GM18520 (cell line): ENCODE measurements around the gene TMEM184C.

Experiments used
- ATAC-seq: cut with Tn5 transposase; IDR thresholded peaks from one replicate; pipeline ENCODE4 v1.9.1; 2021; ENCODE audit not compliant: unreplicated experiment

Gene TMEM184C

DNA sequence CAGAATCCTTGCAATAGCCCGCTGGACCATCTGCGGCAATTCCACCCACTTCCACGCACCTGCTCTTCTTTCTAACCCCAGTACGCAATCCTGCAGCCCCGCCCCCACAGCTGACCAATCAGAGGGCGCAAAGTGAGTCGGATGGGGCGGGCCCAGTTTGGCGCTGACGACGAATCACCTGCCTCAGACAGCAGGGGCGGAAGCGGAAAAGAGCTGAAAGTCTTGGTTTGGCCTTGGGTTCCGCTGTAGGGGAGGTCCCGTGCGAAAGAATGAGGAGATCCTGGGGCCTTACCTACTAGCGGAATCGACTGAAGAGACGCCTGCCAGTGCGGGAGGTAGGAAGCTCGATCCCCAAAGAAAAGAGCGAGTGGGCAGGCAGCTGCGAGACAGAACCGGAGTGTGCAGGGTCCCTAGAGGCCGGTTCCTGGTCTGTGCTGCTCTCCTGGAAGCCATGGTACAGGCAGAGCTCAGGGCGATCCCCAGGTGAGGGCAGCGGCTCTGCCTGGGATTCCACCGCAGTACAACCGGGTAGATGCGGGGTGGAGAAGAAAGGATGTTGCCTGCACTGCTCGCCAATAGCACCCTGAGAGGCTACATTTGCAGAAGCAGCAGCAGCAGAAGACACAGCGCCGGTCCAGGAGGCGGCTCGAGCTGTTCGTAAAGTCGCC lies at the start of gene TMEM184C:
TMEM184C (plus strand) TSS at position 225 of the 668 bp plus-strand sequence. CDS start 560 bp downstream, outside the sequence.
- peak; percentile 99 for ATAC-seq

- ATAC-seq = no peak
These were observed 46.6 kb upstream of the TMEM184C start for GRCh38 chr4:147570616-147571015.

- ATAC-seq = no peak
These were observed 46.0 kb upstream of the TMEM184C start for GRCh38 chr4:147571036-147571770.

DNA sequence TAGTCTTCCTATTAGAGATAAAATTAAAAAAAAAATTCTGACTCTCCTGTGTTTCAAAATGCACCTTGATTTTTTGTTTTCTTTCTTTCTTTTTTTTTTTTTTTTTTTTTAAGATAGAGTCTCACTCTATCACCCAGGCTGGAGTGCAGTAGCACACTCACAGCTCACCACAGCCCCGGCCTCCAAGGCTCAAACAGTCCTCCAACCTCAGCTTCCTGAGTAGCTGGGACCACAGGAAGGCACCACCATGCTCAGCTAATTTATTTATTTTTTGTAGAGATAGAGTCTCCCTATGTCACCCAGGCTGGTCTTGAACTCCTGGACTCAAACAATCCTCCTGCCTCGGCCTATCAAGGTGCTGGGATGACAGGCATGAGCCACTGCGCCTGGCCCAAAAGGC lies 41.1 kb upstream of the TMEM184C start:
- no peak for ATAC-seq

GRCh38 chr4:147578051-147578476 lies 39.1 kb upstream of the TMEM184C start:
- ATAC-seq = no peak

DNA sequence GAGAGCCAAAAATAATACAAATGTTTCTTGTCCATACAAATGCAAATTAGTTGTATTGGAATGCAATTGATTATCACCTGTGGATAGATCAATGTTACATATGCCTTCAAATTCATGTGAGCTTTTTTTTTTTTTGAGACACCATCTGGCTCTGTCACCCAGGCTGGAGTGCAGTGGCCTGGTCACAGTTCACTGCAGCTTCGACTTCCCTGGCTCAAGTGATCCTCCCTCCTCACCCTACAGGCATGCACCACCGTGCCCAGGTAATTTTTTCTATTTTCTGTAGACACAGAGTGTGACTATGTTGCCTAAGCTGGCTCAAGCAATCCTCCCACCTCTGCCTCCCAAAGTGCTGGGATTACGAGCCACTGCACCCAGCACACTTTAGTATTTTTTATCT lies 38.6 kb upstream of the TMEM184C start:
- ATAC-seq = no peak

GRCh38 chr4:147580396-147580795 lies 36.8 kb upstream of the TMEM184C start:
- ATAC-seq = no peak

DNA sequence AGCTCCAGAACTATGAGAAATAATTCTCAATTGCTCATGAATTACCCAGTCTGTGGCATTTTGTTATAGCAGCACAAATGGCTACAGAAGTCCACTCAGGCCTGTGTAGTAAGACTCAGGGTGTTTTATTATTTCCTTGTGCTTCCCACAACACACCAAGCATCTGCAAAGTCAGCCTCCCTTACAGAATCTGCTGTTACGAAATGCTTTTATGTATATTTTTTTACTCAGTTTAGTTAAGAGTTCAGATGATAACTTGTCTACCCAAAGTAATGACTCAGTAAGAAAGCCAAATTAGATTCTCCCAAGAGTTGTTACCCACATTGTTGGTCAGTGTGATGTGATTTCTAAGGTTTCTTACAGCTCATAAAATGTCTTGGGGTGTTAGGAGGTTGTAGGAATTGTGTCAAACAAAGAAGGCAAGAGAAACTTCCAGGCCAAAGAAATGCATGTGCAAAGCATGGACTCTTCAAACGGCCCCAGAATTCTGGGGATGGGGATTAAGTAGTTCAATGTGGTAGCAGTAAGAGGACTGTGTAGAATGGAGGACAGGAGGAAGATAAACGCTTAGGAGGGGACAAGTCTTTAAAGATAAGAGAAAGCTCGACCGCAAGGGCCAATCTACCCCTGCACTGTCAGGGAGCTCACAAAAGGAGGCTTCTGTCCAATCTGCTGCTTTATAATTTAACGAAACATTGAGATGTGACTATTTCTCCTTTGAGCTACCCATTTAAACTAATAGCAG lies 35.4 kb upstream of the TMEM184C start:
- no peak for ATAC-seq

DNA sequence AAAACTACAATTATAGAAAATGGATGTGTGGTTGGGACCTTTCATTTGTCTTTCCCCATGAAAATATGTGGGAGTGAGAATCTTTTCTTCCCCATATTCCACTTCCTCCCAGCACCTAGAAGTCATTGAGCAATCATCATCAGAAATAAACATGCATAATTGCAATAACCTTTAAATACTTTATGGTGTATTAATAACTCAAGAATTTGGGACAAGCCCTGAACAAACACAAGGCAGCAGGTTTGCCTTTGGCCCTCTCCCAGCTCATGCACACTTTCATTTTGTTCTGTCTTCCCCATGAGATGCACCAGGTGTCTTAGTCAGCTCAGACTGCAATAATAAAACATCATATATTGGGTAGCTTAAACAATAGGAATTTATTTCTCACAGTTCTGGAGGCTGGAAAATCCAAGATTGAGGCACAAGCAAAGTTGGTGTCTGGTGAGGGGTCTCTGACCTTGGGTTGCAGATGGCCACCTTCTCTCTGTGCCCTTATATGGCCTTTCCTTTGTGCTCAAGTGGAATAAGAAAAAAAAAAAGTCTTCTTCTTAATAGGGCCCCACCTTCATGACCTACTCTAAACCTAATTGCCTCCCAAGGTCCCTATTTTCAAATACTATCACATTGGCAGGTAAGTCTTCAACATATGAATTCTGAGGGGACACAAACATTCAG lies 34.7 kb upstream of the TMEM184C start:
- ATAC-seq = no peak

DNA sequence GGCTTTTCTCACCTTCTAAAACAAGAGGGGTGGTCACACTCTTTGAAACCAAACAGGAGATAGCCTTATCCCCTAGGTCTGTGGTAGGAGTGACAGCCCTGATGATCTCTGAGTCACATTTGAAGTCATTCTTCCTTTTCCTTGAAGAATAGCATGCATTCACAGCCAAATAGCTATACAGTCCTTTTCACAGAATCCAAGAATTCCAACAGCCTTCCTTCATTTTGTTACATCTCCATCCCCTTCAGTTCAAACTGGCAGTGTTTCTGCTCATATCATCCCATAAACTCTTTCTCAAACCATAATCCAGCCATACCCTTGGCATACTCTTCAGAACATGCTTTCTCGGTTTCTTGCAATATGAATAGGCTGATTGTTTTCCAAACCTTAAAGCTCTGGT lies 33.3 kb upstream of the TMEM184C start:
- ATAC-seq = no peak

- no peak for ATAC-seq
These were observed 31.2 kb upstream of the TMEM184C start for GRCh38 chr4:147586032-147586431.

GRCh38 chr4:147586637-147587036 lies 30.6 kb upstream of the TMEM184C start:
- ATAC-seq = peak; percentile 74

DNA sequence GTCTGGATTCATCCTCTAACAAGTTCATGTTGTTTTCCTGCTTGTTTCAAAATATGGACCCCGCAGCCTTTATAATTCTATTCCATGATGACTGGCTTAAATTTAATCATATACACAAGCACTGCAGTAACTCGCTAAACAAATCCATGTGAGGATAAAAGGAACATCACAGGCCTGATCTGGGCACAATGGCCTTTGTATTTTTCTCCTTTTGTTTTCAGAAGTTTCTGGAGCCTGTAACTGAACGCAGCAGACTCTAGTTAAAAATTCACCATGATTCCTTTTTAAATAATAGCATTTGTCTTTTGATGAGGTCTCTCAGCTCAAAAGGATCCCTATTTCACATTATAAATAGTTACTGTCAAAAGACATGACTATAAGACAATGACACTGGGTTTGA lies 30.2 kb upstream of the TMEM184C start:
- no peak for ATAC-seq

DNA sequence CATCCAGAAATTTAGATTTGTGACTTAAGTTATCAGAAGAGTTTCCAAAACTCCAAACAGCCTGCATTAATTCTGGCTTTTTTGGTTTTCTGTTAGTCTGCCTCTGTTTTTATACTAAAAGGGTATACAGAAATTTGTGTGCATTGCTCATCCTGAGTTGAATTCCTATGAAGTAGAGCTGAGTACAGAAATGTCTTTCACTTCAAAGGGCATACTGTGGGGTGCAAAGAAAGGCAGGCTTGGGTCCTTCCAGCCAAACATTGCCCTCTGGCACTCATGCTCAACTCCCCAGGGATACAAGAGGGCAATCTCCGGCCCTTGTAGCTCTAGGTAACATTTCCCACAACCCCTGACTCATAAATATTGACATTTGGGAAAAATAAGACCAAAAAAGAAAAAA lies 27.6 kb upstream of the TMEM184C start:
- no peak for ATAC-seq

DNA sequence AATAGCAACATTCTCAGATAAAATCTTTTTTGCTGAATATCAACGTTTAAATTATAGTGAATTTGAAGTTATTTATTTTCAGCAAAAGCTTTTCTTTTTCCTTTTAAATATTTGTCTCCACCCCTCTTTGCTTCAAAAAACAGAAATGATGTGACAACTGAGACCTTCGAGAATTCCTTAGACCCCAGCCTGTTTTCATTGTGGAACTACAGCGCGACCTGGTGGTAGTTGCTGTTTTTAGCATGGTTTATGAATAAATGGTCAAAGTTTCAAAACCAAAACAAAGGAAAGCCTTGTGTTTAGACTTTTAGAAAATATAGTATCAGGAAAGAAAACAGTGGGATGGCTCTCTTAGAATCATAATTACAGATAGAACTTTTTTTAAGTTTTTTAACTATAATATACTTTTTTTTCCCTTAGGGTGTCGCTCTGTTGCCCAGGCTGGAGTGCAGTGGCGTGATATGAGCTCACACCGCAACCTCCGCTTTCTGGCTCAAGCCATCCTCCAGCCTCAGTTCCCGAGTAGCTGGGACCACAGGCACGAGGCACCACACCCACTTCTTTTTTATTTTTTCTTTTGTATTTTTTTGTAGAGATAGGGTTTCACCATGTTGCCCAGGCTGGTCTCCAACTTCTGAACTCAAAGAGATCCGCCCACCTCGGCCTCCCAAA lies 26.8 kb upstream of the TMEM184C start:
- ATAC-seq = no peak

DNA sequence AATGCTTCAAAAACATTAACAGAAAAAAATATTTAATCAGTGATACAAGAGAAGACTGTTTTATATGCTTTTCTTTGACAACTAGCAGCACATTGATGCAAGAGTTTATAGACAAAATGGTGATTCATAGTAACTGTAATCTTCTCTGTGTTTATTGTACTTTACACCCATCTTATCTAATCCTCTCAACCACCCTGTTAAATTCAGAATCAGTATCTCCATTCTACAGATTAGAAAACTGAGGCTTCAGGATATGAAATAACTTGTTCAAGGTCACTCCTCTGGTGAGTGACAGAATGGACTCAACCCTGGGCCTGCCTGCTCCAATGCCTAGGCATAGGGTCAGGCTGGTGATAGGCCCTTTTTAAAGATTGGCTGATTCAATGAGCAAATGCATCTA lies 26.1 kb upstream of the TMEM184C start:
- no peak for ATAC-seq

- ATAC-seq = no peak
These were observed 23.1 kb upstream of the TMEM184C start for GRCh38 chr4:147594107-147594506.

DNA sequence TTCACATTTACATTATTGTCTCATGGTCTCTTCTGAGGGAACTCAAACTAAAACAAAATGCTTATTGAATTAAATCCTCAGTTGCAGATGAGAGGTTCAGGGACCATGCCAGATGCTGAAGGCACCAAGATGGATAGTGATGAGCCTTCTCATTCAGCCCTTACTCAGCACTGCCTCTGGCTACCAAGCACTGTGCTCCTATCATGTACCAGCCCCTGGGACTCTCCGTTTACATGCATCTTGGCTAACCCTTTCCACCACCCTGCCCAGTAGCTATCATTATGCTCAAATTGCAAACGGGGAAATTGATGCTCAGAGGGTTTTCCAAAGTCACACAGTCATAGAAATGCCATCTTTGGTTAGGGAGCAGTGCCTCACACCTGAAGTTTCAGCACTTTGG lies 22.6 kb upstream of the TMEM184C start:
- no peak for ATAC-seq

- ATAC-seq = no peak
These were observed 20.8 kb upstream of the TMEM184C start for GRCh38 chr4:147596377-147596776.

DNA sequence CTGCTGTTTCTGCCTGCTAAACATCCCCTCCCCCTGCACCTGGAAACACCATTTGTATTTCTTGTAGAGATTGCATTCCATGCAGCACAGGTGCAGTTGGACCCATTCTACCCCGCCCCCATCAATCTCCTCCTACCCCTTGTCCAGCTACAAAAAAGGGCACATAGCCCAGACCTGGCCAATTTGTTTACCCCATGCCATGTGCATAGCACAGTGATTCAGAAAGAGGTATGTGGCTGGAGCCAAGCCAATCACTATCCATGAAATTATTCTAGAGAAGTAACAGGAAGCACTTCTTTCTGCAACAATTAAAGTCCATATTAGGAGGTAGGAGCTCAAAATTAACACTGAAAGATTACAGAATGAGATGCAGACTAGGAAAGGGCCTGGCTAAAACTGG lies 20.2 kb upstream of the TMEM184C start:
- ATAC-seq = no peak

- ATAC-seq = no peak
These were observed 19.6 kb upstream of the TMEM184C start for GRCh38 chr4:147597561-147597960.
